NCI-H226 (cell line): ENCODE results near the gene KAT6B.

Source experiments
- DNase-seq: peaks from one replicate; pipeline ENCODE4 v3.0.0-alpha.2; 2015

Gene KAT6B

GRCh38 chr10:75074711-75075445 lies 248.5 kb downstream of the KAT6B start:
- DNase-seq, result no peak

- no peak for DNase-seq
Measured at GRCh38 chr10:75076348-75076747, 249.9 kb downstream of the KAT6B start.

- DNase-seq, result no peak
Measured at GRCh38 chr10:75079436-75080083, 253.2 kb downstream of the KAT6B start.

- no peak for DNase-seq
Measured at GRCh38 chr10:75080554-75080953, 254.2 kb downstream of the KAT6B start.

GRCh38 chr10:75081379-75081778 lies 255.0 kb downstream of the KAT6B start:
- no peak for DNase-seq
